AG08395 (cell line): ENCODE measurements around the gene CTTN.
A peak's percentile ranks its signal among the peaks of the same experiment; 100 is the strongest.

Source experiments
- DNase-seq: peaks from one replicate; pipeline ENCODE4 v3.0.0; 2012; ENCODE audit warnings: mixed read lengths, low spot score

The CTTN gene

GRCh38 chr11:70410276-70411205 lies 12.2 kb downstream of the CTTN start:
- DNase-seq = no peak

DNA sequence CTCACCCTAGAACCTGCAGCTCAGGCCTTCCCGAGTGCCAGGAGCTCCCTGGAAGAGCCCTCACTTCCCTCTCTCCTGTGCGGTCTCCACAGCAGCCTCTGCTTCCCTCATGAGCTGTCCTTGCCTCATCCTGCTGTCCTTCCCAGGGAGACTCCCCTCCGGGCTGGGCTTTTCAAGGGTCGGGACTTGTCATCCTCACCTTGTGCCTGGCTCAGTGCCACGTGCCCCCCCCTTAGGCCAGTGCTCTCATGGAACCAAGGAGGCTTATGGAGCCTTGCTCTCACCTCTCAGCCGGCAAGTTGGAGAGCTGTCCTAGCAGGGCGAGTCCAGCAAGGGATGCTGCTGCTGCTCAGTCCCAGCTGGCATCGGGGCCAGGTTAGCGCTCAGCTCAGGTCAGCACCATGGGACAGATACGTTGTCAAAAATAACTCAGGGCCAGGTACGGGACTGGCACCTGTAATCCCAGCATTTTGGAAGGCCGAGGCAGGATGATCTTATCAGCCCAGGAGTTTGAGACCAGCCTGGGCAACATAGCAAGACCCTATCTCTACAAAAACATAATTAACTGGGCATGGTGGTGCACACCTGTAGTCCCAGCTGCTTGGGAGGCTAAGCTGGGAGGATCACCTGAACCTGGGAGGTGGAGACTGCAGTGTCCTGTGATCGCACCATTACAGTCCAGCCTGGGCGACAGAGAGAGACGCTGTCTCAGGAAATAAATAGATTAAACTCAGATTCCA lies 13.6 kb downstream of the CTTN start:
- DNase-seq = no peak

GRCh38 chr11:70413151-70413550 lies 14.8 kb downstream of the CTTN start:
- no peak for DNase-seq

DNA sequence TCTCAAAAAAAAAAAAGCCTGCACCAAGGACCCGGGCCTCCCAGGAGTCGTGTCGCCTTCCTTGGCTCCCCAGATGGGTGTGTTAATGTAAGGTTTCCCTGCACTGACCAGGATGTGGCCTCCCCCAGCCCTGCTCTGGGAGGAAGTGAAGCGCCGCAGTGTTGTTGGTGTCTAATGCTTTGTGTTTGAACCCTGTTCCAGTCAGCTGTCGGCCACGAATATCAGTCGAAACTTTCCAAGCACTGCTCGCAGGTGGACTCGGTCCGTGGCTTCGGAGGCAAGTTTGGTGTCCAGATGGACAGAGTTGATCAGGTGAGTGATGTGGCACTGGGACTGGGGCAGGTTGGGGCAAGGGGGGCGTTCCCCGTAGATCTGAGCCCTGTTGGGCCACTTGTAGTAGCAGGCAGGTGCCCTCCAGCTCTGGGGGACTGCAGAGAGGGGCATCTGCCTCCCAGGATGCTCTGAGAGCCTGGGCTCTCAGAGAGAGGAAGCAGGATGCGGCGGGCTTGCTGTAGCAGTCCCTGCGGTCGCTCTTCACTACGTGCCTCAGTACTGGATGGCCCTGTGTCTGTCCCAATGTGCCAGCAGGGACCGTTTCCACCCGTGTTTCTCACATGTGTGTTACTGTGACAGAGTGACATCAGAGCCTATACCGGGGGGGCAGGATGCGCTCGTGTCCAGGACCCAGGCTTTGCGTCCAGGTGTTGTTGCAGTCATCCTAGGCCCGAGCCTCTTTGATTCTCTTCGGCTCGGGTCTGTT lies 16.2 kb downstream of the CTTN start:
- no peak for DNase-seq

DNA sequence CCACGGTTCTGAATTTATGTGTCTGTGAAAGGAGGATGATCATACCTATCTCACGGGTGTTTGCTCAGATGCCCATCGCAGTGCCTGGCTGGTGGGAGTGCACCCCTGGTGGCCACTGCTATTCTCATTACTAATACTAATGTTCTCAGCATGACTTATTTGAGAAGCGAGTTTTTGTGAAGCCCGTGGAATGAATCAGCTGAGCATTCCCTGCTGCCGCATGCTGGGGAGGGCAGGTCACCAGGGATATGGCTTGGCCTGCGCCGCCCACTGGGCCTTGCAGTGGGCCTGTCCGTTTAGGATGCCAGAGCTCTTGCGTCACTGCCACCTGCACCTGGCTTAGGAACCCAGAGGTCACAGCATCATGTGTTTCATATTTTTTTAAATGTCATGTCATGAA lies 16.9 kb downstream of the CTTN start:
- DNase-seq = peak; percentile 89

DNA sequence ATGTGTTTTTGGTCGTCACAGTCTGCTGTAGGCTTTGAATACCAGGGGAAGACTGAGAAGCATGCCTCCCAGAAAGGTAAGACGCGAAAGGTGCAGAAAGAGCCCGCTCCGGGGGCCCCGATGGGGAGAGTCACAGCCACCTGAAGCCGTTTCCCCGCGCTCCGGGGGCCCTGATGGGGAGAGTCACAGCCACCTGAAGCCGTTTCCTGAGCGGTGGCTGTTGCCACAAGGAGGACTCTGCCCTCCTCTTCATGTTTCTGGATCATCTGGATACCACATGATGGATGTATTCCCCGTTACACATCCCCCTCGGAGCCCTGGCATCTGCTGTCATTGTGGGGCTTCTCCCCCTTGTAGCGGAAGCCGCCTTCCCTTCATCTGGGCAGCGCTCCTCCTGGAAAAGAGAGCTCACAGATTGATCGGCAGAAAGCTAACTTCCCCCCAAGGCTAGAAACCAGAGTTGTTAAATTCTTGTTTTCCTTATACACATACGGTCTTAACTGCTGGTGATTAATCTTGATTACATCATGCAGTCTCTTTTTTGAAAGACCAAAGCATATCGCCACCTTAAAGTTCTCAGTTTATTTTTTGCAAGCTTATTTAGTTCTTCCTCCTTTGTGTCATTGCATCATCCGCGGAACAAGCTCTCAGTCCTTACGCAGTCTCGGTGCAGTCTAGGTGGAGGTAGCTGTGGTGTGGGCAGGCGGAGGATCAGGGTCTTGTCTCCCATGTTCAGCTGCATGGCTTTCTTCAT lies 17.5 kb downstream of the CTTN start:
- peak; percentile 25 for DNase-seq

DNA sequence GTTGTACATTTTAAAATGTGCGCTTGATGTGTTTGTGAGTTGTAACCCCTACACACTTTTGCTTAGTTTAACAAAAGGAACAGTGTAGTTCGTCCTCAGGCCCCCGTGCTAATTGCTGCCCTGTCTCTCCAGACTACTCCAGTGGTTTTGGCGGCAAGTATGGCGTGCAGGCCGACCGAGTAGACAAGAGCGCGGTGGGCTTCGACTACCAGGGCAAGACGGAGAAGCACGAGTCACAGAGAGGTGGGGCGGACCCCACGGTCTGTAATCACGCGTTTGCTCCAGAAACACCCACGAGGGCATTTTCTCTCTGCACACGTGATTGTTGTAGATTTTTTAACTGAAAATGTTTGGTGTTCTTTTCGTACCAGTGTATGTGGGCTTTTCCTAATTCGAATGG lies 18.6 kb downstream of the CTTN start:
- no peak for DNase-seq

GRCh38 chr11:70418130-70418529 lies 19.8 kb downstream of the CTTN start:
- no peak for DNase-seq

DNA sequence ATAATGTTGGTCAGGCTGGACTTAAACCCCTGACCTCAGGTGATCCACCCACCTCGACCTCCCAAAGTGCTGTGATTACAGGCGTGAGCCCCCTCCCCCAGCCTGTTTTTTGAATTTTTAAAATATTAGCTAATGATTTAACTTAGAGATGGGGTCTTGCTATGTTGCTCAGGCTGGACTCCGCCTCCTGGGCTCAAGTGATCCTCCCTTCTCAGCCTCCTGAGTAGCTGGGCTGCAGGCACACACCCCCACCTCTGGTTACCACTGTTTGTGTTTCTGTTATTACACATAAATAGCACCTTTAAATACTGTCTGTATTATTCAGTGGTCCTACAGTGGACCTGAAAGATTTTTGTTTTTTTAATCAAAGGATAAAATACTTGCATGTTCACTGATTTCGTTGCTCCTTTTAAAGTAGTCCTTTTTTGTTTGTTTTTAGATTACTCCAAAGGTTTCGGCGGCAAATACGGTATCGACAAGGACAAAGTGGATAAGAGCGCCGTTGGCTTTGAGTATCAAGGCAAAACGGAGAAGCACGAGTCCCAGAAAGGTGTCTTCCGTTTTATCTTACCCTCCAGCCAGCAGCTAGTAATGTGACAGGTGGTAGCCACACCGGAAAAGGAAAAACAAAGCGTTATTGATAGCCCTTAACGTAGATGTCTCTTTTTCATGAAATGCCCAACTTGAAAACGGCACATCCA lies 21.1 kb downstream of the CTTN start:
- DNase-seq = no peak

DNA sequence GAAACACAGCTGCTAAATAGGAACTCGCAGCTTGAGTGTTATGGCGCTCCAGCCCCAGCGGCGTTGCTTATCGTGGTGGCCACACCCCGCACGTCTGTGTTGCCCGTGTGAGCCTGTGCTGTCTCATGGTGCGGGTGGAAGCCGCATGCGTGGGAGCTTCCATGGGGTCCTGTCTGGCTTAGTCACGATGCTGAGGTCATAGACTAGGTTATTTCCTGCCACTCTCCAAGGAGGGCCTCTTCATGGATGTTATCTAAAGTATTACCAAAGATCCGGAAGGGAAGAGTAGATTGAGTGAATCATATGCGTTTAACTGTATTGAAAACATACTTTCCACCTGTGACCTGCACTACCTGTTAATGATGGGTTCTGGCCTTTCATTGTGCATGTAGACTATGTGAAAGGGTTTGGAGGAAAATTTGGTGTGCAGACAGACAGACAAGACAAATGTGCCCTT lies 21.7 kb downstream of the CTTN start:
- DNase-seq = no peak

DNA sequence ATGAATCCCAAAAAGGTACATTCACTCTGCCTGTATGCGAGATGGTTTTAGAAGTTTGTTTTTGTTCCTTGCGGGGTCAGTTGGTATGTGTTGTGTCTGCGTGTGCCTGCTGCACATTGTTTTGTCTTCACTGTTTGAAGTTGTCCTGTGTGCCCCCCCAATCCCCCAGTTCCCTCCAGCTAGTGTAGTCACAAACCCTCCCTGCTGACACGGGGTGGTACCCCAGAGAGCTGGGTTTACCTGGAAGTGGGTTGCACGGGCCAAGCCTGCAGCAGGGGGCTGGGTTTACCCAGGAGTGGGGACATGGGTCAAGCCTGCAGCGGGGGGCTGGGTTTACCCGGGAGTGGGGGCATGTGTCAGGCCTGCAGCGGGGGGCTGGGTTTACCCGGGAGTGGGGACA lies 22.2 kb downstream of the CTTN start:
- DNase-seq = no peak

DNA sequence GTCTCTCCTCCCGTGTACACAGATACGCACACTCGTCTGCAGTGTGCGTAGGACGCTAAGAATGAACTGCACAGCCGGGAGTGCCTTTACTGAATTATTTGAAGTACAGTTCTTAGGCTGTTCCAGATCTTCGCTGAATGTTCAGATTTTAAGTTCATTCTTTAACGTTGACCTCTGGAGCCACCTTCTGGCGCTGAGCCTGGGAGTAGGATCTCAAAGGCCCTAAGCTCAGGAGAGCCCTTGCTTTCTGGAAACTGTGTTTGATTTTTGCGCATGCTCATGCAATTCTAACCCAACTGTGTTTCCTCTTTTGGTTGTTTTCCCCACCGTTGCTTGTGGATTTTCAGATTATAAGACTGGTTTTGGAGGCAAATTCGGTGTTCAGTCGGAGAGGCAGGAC lies 22.8 kb downstream of the CTTN start:
- no peak for DNase-seq

- DNase-seq = no peak
Observed at GRCh38 chr11:70422692-70423522, 24.6 kb downstream of the CTTN start.

DNA sequence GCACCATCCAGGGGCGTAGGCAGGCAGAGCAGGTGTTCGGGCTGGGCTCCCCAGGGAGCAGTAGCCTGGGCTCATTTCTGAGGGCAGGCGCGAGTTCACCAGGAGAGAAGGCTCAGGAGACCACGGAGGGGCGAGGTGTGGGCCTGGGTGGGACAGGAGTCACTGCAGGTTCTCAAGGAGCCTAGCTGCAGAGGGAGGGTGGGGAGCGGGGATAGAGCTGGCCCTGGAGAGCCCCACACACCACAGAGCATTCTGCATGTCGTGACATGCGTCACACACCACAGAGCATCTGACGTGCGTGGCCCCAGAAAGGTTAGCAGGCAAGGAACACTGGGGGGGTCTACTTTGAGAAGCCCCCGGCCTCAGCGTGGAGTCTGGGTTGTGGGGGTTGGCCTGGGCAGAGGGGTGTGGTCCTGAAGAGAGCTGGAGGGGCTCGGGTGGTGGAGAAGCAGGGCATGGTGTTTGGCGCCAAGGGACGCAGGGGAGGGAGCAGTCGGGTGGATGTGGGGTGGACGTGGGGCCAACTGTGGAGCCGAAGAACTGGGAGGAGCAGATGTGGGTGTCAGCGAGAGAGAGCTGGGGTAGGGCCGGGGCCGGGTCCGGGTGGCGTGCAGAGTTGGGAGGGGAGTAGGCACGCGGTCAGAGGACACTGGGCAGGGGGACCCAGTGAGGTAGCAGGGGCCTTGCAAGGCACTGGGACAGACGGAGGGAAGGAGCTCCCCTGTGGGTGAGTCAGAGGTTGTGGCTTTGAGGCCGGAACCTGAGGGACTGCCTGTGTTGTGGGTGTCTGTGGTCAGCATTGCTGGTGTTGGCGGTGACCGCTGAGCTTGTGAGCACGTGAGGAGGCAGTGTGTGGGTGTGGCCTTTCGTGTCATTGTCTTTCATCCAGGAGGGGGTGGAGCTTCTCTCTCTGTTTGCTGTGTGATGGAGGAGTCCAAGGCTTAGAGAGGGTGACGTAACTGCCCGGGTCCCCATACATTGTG lies 25.5 kb downstream of the CTTN start:
- peak; percentile 87 for DNase-seq

DNA sequence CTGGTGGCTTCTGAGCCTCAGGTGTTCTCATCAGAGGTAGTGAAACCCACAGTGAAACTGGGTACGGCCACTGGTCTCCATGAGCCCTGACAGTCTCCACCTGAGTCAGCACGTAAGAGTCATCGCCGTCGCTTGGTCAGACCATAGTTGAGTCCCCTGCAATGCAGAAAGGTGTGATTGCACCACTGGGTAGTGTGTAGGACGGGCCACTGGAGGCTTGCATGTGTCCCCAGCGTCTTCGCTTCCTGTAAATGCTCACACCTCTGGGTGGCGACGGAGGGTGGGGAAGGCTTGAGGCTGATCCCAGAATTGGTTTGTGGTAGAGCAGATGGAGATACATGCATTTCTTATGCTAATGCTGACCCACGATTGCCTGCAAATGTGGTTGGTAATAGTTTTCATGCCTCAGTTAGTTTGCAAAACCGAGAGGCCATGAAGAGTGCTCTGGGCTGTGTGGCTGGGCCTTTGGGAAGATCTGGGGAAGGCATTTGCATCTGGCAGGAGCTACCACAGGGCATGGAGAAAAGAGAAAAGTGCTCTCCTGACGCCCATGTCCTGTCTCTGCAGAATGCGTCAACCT lies 26.5 kb downstream of the CTTN start:
- DNase-seq = no peak

DNA sequence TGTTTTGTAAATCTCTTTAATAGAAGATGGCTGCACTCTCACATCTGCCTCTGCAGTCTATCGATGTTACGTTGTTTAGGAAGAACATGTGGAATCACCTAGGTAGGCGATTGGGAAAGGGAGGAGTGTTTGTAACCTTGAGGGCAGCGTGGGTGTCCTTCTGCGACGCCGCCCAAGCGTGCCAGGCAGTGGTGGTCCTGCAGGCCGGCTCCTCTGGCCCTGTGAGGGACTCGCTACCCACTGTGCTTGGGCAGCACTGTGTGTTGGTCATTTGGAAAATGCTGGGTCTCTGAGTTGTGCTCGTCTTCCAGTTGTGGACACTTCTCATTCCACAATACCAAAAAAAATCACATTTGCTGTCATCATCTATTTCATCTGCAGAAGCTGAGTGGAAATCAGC lies 29.1 kb downstream of the CTTN start:
- DNase-seq = no peak

DNA sequence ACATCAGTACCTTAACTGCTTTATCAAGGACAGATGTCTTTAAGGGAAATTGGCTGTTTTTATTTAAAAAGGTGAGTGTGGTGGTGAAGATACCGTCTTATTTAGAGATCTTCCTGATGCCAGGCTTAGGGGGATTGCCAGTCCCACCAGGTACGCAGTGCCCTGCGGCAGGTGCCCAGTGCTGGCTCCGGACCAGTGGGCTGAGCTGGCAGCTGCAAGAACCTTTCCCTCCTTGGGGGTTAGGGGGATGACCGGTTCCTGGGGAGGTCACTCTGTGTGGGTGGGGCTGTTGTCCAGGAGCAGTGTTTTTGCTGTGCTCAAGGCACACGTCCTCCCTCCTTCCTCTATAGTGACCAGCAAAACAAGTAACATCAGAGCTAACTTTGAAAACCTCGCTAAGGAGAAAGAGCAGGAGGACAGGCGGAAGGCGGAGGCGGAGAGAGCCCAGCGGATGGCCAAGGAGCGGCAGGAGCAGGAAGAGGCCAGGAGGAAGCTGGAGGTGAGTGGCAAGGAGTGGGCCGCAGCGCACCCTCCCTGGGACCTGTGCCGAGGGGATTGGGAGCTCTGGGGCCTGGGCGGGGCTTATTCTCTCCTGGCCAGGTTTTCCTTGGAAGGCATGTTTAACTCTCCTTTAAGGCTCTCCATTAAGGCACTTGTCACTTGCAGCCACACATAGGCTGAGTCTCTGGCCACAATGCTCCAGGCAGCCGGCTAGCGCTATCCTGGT lies 30.5 kb downstream of the CTTN start:
- DNase-seq = no peak

GRCh38 chr11:70429428-70429705 lies 31.0 kb downstream of the CTTN start:
- DNase-seq = no peak
